H1 (cell line): ENCODE measurements around the gene MAPK8IP2. TPM values are rescaled to one million over a fixed set of nuclear protein-coding genes. Genes with fewer than 3 reads are reported as not detected.
A peak's percentile ranks its signal among the peaks of the same experiment; 100 is the strongest.

Experiments used
- CTCF ChIA-PET: fragments of 300-600 bp; sonication (Branson Sonifier 250); formaldehyde crosslinking; loops from one replicate; lab custom pipeline; 2021; ENCODE audit not compliant: partially characterized antibody; lab: Charles Lee
- POLR2A ChIA-PET: fragments of 300-600 bp; sonication (Branson Sonifier 250); formaldehyde crosslinking; loops from one replicate; lab custom pipeline; 2021; ENCODE audit warnings: inconsistent platforms; ENCODE audit not compliant: partially characterized antibody; lab: Charles Lee
- DNase-seq, 2 experiments: peaks; one replicate each; pipeline versions ENCODE4 v3.0.0 to v3.0.0-alpha.2; 2010 to 2022; ENCODE audit warnings: low spot score in 2 of 2, low read depth in 1 of 2, mixed read lengths in 1 of 2
- FAIRE-seq: peaks from 2 replicates; lab custom pipeline; 2011; peaks lifted over from hg19 to GRCh38; lab: Jason Lieb, UNC
- H2AFZ ChIP-seq: 2 replicates; pipeline ENCODE4 v1.8.1; 2012; ENCODE audit warnings: low read length, inconsistent platforms
- H2AK5ac ChIP-seq: 2 replicates; pipeline ENCODE4 v1.6.1; 2013; ENCODE audit warnings: low read depth, low read length
- H2BK120ac ChIP-seq: replicated peaks from 2 replicates; pipeline ENCODE3; 2013; ENCODE audit warnings: low read depth, low read length, inconsistent platforms
- H2BK12ac ChIP-seq: 2 replicates; pipeline ENCODE4 v1.6.1; 2013; ENCODE audit warnings: low read depth, low read length
- H2BK15ac ChIP-seq: 2 replicates; pipeline ENCODE4 v1.6.1; 2013; ENCODE audit warnings: low read length
- H2BK20ac ChIP-seq: 2 replicates; pipeline ENCODE4 v1.6.1; 2013; ENCODE audit warnings: low read length
- H2BK5ac ChIP-seq: 2 replicates; pipeline ENCODE4 v1.6.1; 2013; ENCODE audit warnings: low read depth, low read length
- H3K14ac ChIP-seq: 2 replicates; pipeline ENCODE4 v1.6.1; 2013; ENCODE audit warnings: inconsistent platforms; ENCODE audit not compliant: insufficient read length
- H3K18ac ChIP-seq: 2 replicates; pipeline ENCODE4 v1.6.1; 2013; ENCODE audit warnings: low read length; ENCODE audit errors: extremely low read depth
- H3K23ac ChIP-seq: 2 replicates; pipeline ENCODE4 v1.6.1; 2013; ENCODE audit warnings: inconsistent platforms; ENCODE audit not compliant: insufficient read length
- H3K23me2 ChIP-seq: 2 replicates; pipeline ENCODE4 v1.6.1; 2013; ENCODE audit warnings: low read depth, low read length
- H3K27ac ChIP-seq: 2 replicates; pipeline ENCODE4 v1.6.1; 2011; ENCODE audit warnings: low read depth, low read length, inconsistent platforms
- H3K27me3 ChIP-seq, 4 experiments: replicated peaks in 1 of 4; 1 replicate in 1 of 4; 2 replicates in 3 of 4; pipeline versions ENCODE4 v1.6.1 to v1.8.1; 2011 to 2013; ENCODE audit warnings: low read length in 3 of 4, mild to moderate bottlenecking in 3 of 4, inconsistent platforms in 2 of 4, mixed read lengths in 2 of 4, moderate library complexity in 1 of 4; ENCODE audit not compliant: control insufficient read depth in 3 of 4, insufficient read depth in 3 of 4; ENCODE audit errors: extremely low read depth in 1 of 4
- H3K36me3 ChIP-seq, 4 experiments: 2 replicates each; pipeline versions ENCODE4 v1.6.1 to v1.8.1; 2011 to 2013; ENCODE audit warnings: mild to moderate bottlenecking in 4 of 4, low read length in 3 of 4, moderate library complexity in 2 of 4, control low read depth in 1 of 4, inconsistent platforms in 1 of 4; ENCODE audit not compliant: insufficient read depth in 4 of 4, control insufficient read depth in 2 of 4
- H3K4ac ChIP-seq: replicated peaks from 2 replicates; pipeline ENCODE3; 2013; ENCODE audit warnings: low read length, low read depth, mixed read lengths, inconsistent platforms; ENCODE audit not compliant: insufficient read length
- H3K4me1 ChIP-seq, 4 experiments: replicated peaks in 1 of 4; 1 replicate in 1 of 4; 2 replicates in 3 of 4; pipeline versions ENCODE4 v1.6.1 to v1.8.1; 2011 to 2013; ENCODE audit warnings: low read length in 3 of 4, inconsistent platforms in 2 of 4, mixed read lengths in 1 of 4; ENCODE audit not compliant: insufficient read depth in 4 of 4, control insufficient read depth in 3 of 4
- H3K4me2 ChIP-seq, 2 experiments: 2 replicates each; pipeline versions ENCODE4 v1.6.1 to v1.8.1; 2011 to 2013; ENCODE audit warnings: low read depth in 2 of 2, low read length in 2 of 2, control low read depth in 1 of 2, inconsistent platforms in 1 of 2, mild to moderate bottlenecking in 1 of 2; ENCODE audit not compliant: insufficient read depth in 1 of 2
- H3K4me3 ChIP-seq, 4 experiments: fragments of 200-600, 300-600 bp in 1 of 4; sonication (generic), shearing (Covaris generic), sonication (Bioruptor Twin) in 1 of 4; 2 replicates each; pipeline versions ENCODE4 v1.5.1 to v1.8.1; 2011 to 2016; ENCODE audit warnings: low read length in 4 of 4, low read depth in 3 of 4, control low read depth in 2 of 4, inconsistent platforms in 2 of 4, mild to moderate bottlenecking in 2 of 4, mixed read lengths in 1 of 4, moderate library complexity in 1 of 4; ENCODE audit not compliant: insufficient read depth in 2 of 4; ENCODE audit errors: extremely low read depth in 1 of 4
- H3K56ac ChIP-seq: replicated peaks from 2 replicates; pipeline ENCODE3; 2013; ENCODE audit warnings: low read depth, mild to moderate bottlenecking, mixed read lengths, low read length, inconsistent platforms; ENCODE audit not compliant: insufficient read length
- H3K79me1 ChIP-seq: 2 replicates; pipeline ENCODE4 v1.6.1; 2013; ENCODE audit warnings: low read depth, low read length, control low read depth
- H3K79me2 ChIP-seq, 2 experiments: 2 replicates each; pipeline versions ENCODE4 v1.6.1 to v1.8.1; 2012 to 2013; ENCODE audit warnings: low read length in 2 of 2, mild to moderate bottlenecking in 2 of 2, inconsistent platforms in 1 of 2; ENCODE audit not compliant: insufficient read depth in 2 of 2, control insufficient read depth in 1 of 2
- H3K9ac ChIP-seq, 4 experiments: replicated peaks in 1 of 4; 1 replicate in 1 of 4; 2 replicates in 3 of 4; pipeline versions ENCODE4 v1.6.1 to v1.8.1; 2011 to 2013; ENCODE audit warnings: low read depth in 3 of 4, low read length in 3 of 4, control low read depth in 2 of 4, mild to moderate bottlenecking in 2 of 4, moderate library complexity in 2 of 4, inconsistent platforms in 1 of 4; ENCODE audit errors: extremely low read depth in 1 of 4
- H3K9me3 ChIP-seq, 2 experiments: 2 replicates each; pipeline versions ENCODE4 v1.6.1 to v1.8.1; 2012 to 2013; ENCODE audit warnings: mild to moderate bottlenecking in 2 of 2, moderate library complexity in 2 of 2, control low read depth in 1 of 2, inconsistent platforms in 1 of 2, low read depth in 1 of 2, low read length in 1 of 2, mixed read lengths in 1 of 2; ENCODE audit not compliant: insufficient read depth in 2 of 2
- H4K20me1 ChIP-seq, 2 experiments: replicated peaks in 1 of 2; 2 replicates each; pipeline versions ENCODE3 to v1.8.1; 2011 to 2013; ENCODE audit warnings: inconsistent platforms in 2 of 2, low read length in 2 of 2, mild to moderate bottlenecking in 1 of 2; ENCODE audit not compliant: insufficient read depth in 2 of 2, control insufficient read depth in 1 of 2
- H4K5ac ChIP-seq: 2 replicates; pipeline ENCODE4 v1.6.1; 2013; ENCODE audit warnings: low read length, low read depth, mixed read lengths, inconsistent platforms; ENCODE audit not compliant: insufficient read length
- H4K8ac ChIP-seq: 2 replicates; pipeline ENCODE4 v1.8.0; 2013; ENCODE audit warnings: mild to moderate bottlenecking, moderate library complexity, low read length, inconsistent platforms; ENCODE audit not compliant: insufficient read depth; ENCODE audit errors: extremely low read depth
- H4K91ac ChIP-seq: replicated peaks from 2 replicates; pipeline ENCODE3; 2013; ENCODE audit warnings: low read length, mixed read lengths, inconsistent platforms; ENCODE audit not compliant: insufficient read length
- BACH1 ChIP-seq: IDR thresholded peaks from 2 replicates; pipeline ENCODE4 v1.6.1; 2012; ENCODE audit warnings: low read length, improper control_type of control experiment
- CBX5 ChIP-seq: fragments of 300-800, 300-1000 bp; sonication (generic); IDR thresholded peaks from 2 replicates; pipeline ENCODE4 v1.7.1; 2016; ENCODE audit warnings: antibody characterized with exemption, low read length, low read depth
- POLR2A ChIP-seq, 2 experiments: IDR thresholded peaks; 1 replicate in 1 of 2; 2 replicates in 1 of 2; pipeline ENCODE4 v1.6.1; 2011; ENCODE audit warnings: low read depth in 2 of 2, low read length in 2 of 2, mild to moderate bottlenecking in 2 of 2; ENCODE audit errors: control extremely low read depth in 1 of 2
- WGBS, 2 experiments: shearing (Covaris generic) in 1 of 2; methylation state at CpG; one replicate each; pipeline versions ENCODE4 v1.1.6 to v1.1.7; 2013 to 2015; ENCODE audit warnings: low lambda C conversion rate in 2 of 2, mixed read lengths in 2 of 2, inconsistent platforms in 1 of 2, low coverage in 1 of 2, missing lambda C conversion rate in 1 of 2; ENCODE audit not compliant: insufficient replicate concordance in 2 of 2, insufficient coverage in 1 of 2, insufficient read length in 1 of 2; ENCODE audit errors: extremely low coverage in 1 of 2, missing lambda C conversion rate in 1 of 2; 5-methylcytosine and 5-hydroxymethylcytosine counted together
- polyA plus RNA-seq, 7 experiments: library from polyadenylated mRNA; depleted of rRNA in 3 of 7; stranded (reverse) in 5 of 7; unstranded in 2 of 7; fragments of >200 nt in 5 of 7; fragments of 200-250 nt in 2 of 7; gene quantifications; 1 replicate in 5 of 7; 2 replicates in 1 of 7; 4 replicates in 1 of 7; pipeline versions ENCODE4 v1.2.1 to v1.2.3, GENCODE V29; 2011 to 2013; ENCODE audit warnings: missing spikeins in 2 of 7, mixed read lengths in 2 of 7
- total RNA-seq: library from RNA; stranded (reverse); fragmentation: NEBNext Ultra II Directional; extraction: Animal tissue kit (Norgen Biotek cat#: 25700); gene quantifications from 2 replicates; pipeline ENCODE4 v1.2.1, GENCODE V29; 2021

Gene MAPK8IP2
- total and polyA plus RNA-seq, 2 of the 8 experiments (the other 6 are each of a cell fraction or from before 2014, with no cell fraction given): 1.5 to 5.5 TPM

GRCh38 chr22:50640857-50641647 is 40.5 kb downstream of the MAPK8IP2 start:
- H2BK15ac ChIP-seq: 0 out of 2 replicates have a peak overlapping the region, but pooled peaks have one; percentile 65
- H3K23ac ChIP-seq: no peak overlapping the region
- peak overlapping the region; percentile 51 for H4K5ac ChIP-seq
- peak overlapping the region in 3 of 4 experiments; percentile 14 to 44 (median 15); a peak in 4 of 8 replicates for H3K4me3 ChIP-seq
- H3K36me3 ChIP-seq: no peaks in the 10 kb centered on the region
- H3K9me3 ChIP-seq: no peaks in the 10 kb centered on the region
- WGBS, 2 experiments: 85% methylated on average over 15 of the region's 15 CpGs; no CpG with 5 or more reads in 1 of the 2 experiments
- FAIRE-seq: no peak
- peak overlapping the region; percentile 76 for H3K18ac ChIP-seq
- H3K23me2 ChIP-seq: peaks cover 4% of the 10 kb centered on the region; the same call in 1 of the 2 replicates
- ChIA-PET POLR2A (interaction anchor here (0.9 to 1.8 kb wide), 9 partner anchors 8 to 79 kb away, joined by 3 to 8 read pairs (median 4); partner anchors contain the start of gene ARSA), CTCF (interaction anchor here (0.6 to 6.9 kb wide), 22 partner anchors 8 to 840 kb away, joined by 3 to 74 read pairs (median 6); partner anchors contain the start of genes ARSA and SCO2)
- peak overlapping the region; percentile 84; the same call in 1 of the 2 replicates for H2BK12ac ChIP-seq
- H3K9ac ChIP-seq: peak overlapping the region in 1 of 4 experiments; percentile 27; a peak in 2 of 7 replicates
- H2BK20ac ChIP-seq: peak overlapping the region; percentile 66; the same call in 1 of the 2 replicates
- H2BK120ac ChIP-seq: no peak overlapping the region
- DNase-seq: peak in 1 of 2 experiments; percentile 48
- H3K79me1 ChIP-seq: no peaks in the 10 kb centered on the region
- peak overlapping the region; percentile 63 for H4K91ac ChIP-seq
- no peak for TF ChIP-seq POLR2A (IDR thresholded peaks at IDR 0.05; ENCODE audit: control extremely low read depth in 1 of 2, low read depth in 2 of 2, low read length in 2 of 2)
- TF ChIP-seq CBX5: no peak
- 0 out of 2 replicates have a peak, but pooled peaks have one; percentile 13 for TF ChIP-seq BACH1
- H4K8ac ChIP-seq: no peak overlapping the region
- H4K20me1 ChIP-seq: no peaks in the 10 kb centered on the region
- 0 out of 2 replicates have a peak overlapping the region, but pooled peaks have one; percentile 1 for H2AFZ ChIP-seq
- H3K14ac ChIP-seq: no peak overlapping the region
- H3K4me2 ChIP-seq: peak overlapping the region; percentile 60 to 67
- H3K27ac ChIP-seq: peak overlapping the region; percentile 54; the same call in 1 of the 2 replicates
- no peaks in the 10 kb centered on the region for H3K79me2 ChIP-seq
- no peak overlapping the region for H3K56ac ChIP-seq
- peak overlapping the region; percentile 55; the same call in 1 of the 2 replicates for H2BK5ac ChIP-seq
- no peak overlapping the region for H3K4ac ChIP-seq
- H3K27me3 ChIP-seq: peaks cover 0 to 23% (median 17%) of the 10 kb centered on the region in 4 experiments; a peak in 6 of 7 replicates
- H3K4me1 ChIP-seq: peaks cover 4 to 21% (median 17%) of the 10 kb centered on the region in 4 experiments
- H2AK5ac ChIP-seq: peak overlapping the region; percentile 53; the same call in 1 of the 2 replicates
